GM19240 (cell line): ENCODE data around the gene TAF11L2.
"Not testable (repeated sequence)": the region's sequence is repeated elsewhere in the genome, so short reads cannot be mapped to it uniquely, and the experiment has no call there.

Experiments
- DNase-seq: peaks from one replicate; pipeline ENCODE4 v3.0.0; 2011; ENCODE audit warnings: low spot score; ENCODE audit not compliant: insufficient read length

TAF11L2 gene

DNA sequence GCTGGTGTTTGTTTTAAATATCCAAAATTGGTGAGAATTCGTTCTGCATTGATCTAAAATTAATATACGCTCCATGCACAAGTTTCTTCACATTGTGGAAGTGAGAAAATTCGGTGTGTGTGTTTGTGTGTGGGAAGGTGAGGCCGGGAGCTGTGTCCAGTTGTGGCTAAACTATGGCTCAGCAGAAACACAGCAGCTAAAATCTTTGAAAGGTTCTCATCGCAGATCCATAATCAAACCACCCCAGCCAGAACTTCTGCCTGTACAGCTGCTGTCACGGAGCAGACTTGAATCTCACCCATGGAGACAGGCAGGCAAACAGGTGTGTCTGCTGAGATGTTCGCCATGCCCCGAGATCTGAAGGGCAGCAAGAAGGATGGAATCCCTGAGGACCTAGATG lies at the start of gene TAF11L2:
Gene TAF11L2 (plus strand): TSS at position 301 of the 400 bp plus-strand sequence.
- not testable (repeated sequence) for DNase-seq

DNA sequence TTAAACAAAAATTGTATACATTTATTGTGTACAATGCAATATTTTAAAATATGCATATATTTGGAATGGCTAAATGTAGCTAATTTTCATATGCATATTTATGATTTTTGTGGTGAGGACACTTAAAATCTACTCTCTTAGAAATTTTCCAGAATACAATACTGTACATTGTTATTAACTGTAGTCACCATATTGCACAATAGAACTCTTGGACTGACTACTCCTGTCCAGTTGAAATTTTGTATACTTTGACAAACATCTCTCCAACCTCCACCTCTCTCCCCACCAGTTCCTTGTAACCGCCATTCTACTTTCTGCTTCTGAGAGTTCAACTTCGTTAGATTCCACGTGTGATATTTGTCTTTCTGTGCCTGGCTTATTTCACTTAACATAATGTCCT lies 49.2 kb upstream of the TAF11L2 start:
- DNase-seq = no peak

DNA sequence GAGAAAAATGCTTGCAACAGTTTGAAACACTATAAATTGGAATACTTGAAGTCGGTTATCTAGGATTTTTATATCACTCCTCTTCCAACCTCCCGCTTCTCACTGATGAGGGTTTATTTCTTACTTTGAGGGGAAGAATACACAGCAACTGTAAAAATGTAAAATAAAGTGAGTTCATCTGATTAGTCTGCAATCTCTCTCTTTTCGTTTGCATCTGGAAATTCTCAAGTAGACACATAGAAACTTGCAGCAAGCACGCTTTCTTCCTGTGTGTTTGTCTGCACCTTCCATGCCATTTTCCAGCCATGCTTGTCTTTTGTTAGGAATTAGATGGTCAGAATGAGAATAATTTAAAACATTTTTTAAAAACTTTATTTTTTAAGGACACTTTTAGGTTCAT lies 45.1 kb upstream of the TAF11L2 start:
- DNase-seq = no peak

DNA sequence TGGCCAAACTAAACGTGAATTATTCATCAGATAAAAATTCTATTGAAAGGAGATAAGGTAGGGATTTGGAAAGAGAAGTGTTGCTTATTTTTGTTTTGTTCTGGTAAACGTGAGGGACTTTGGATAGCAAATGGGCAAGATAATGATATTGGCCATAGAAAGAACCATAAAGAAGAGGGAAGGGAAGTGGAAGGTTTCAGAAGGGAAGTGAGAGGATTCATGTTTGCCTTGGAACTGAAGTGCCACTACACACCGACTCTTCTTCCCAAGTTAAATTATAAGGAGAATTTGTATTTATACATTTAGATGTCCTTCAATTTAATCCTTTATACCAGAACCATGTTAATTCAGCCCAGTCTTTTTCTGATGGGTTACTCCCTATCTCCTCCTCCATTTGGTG lies 42.1 kb upstream of the TAF11L2 start:
- no peak for DNase-seq

DNA sequence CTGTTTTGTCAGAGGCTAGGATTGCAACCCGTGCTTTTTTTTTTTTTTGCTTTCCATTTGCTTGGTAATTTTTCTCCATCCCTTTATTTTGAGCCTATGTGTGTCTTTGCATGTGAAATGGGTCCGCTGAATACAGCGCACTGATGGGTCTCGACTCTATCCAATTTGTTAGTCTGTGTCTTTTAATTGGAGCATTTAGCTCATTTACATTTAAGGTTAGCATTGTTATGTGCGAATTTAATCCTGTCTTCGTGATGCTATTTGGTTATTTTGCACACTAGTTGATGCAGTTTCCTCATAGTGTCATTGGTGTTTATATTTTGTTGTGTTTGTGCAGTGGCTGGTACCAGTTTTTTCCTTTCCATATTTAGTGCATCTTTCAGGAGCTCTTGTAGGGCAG lies 36.2 kb upstream of the TAF11L2 start:
- no peak for DNase-seq

DNA sequence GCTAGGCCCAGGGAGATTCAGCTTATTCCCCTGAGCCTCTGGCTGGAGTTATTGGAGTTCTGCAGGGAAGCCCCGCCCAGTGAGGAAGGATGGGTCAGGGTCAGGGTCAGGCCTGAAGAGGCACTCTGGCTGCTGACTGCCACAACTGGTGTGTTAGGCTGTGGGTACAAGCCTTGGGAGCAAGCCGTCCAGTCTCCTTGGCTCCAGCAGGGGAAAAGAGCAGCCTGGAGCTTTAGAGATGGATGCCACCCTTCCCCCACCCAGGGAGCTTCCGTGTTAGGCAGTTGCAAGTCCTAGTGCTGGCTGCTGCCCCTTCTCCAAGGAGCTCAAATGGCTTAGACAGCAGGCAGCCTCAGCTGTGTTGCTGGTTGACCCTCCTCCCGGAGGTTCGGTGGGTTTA lies 34.4 kb upstream of the TAF11L2 start:
- no peak for DNase-seq

DNA sequence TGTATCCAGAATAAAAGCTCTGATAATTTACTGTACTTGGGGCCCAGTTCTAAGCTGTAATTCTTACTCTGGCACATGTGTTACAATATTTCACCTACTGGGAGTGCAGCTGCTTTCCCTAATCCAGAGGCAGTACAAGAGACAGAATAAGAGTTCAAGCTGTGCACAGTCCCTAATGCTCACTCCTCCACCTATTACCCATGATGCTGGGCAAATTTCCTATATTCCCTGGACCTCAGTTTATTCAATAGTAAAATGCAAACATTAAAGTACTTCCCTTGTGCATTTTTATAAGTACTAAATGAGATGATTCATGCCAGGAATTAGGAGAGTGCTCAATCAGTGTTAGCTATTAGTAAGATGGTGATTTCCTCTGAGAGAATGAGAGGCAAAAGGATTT lies 28.0 kb upstream of the TAF11L2 start:
- no peak for DNase-seq

DNA sequence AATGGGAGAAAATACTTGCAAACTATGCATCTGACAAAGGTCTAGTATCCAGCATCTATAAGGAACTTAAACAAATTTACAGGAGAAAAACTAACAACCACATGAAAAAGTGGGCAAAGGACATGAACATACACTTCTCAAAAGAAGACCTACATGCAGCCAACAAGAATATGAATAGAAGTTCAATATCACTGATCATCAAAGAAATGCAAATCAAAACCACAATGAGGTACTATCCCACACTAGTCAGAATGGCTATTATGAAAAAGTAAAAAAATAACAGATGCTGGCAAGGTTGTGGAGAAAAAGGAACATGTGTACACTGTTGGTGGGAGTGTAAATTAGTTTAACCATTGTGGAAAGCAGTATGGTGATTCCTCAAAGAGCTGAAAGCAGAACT lies 23.0 kb upstream of the TAF11L2 start:
- not testable (repeated sequence) for DNase-seq

DNA sequence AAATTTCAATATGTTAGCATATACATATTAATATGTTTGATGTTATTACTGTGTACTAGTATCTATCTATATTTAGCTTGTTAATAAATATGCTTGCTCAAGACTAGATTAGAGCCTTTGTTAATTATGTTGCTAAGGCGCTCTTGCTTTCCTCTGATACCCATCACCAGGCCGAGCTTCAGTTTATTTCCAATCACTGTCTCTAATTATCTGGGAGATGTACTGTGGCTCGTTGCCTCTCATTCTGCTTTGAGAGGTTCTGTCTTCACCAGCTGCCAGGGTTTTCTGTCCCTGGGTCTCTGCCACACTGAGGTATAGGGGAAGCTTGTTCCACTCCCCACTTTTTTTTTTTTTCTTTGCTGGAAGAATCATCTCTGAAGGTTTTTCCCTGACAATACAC lies 21.0 kb upstream of the TAF11L2 start:
- no peak for DNase-seq

DNA sequence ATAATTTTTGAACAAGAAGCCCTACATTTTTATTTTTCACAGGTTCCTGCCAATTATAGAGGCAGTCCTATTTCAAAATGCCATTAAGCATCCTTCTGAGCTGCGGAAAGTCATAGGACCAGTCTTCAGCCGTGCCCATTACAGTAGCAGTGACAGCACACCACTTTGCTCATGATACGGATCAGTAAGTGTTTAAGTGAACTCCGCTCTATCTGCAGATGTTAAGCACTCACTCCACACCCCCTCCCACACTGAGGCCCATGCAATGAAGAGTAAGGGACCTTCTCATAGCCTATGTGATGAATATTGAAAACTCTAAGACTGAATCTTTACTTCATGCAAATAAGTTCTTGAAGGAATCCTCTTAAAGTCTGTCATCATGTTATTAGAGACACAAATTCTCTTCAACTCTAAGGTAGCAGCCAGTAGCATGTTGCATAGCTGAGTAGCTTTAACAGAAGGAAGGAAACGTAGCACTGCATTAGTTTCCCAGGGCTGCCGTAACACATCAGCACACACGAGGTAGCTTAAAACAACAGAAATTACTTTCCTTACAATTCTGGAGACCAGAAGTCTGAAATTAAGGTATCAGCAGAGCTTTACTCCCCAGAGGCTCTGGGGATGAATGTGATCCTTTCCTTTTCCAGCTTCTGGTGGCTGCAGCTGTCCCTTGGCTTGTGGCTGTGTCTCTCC lies 20.3 kb upstream of the TAF11L2 start:
- no peak for DNase-seq

DNA sequence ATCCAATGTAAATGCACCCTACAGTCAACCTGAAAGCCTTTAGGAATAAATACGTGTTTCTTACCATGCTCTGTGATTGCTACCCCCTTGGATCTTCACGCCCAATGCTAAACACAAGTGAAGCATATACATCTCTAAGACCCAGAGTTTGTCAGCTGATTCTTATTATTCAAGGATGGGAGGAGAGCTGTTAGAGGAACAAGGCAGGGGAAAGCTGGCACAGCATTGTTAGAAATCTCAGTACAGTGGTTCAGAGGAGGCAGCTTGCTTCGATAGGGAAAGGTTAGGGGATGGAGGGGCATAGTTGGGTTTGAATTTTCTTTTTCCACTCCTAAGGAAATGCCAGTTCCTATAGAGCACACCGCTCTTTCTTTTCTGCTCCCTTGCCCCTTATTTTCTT lies 16.7 kb upstream of the TAF11L2 start:
- DNase-seq = no peak

DNA sequence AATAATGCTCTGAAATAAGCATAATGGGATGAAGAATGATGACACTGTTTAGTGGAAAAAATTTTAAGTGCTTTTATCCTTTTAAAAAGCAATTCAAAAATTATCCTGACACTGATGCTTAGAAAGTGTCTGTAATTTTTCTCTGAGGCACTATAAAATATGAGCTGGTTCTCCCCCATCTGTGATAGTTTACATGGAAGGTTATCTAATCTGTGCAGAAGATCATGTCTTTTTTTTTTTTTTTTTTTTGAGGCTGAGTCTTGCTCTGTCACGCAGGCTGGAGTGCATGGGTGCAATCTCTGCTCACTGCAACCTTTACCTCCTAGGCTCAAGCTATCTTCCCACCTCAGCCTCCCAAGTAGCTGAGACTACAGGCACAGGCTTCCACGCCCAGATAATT lies 15.2 kb upstream of the TAF11L2 start:
- DNase-seq = no peak

DNA sequence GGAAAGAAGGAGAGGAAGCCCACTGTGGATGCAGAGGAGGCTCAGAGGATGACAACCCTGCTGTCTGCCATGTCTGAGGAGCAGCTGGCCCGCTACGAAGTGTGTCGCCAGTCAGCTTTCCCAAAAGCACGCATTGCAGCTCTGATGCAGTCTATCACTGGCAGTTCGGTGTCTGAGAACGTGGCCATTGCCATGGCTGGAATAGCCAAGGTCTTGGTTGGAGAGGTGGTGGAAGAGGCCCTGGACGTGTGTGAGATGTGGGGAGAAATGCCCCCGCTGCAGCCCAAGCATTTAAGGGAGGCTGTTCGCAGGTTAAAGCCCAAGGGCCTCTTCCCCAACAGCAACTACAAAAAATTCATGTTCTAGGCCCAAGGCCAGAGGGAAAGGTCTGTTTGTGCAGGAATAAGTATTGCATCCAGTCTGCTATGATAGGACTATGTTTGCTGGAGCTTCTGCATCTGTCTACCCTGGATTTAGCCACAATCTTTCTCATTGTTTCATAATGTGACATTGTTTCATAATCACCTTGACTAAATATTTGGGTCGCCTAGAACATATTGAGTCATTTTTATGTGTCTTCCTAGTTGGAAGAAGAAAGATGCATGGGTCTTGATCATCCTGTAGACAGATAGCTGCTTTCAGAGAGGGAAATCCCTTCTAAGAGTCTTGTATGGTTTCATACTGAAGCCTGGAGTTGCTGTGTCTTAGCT lies 11.4 kb upstream of the TAF11L2 start:
- DNase-seq = not testable (repeated sequence)

DNA sequence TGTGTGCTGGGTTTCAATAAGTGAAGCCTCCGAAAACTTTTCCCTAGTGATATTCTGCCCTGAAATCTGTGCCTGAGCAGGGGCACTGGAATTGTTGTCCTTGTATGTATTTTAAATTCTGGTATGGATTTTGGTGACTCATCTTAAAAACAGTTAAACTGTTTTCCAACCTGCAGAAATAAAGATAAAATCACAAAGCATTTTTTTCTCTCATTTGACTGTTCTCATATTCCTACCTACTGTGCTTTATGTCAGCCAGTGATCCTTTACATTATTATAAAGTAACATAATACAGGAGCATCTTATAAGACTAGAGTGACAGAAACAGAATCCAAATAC lies 10.9 kb upstream of the TAF11L2 start:
- DNase-seq = no peak

DNA sequence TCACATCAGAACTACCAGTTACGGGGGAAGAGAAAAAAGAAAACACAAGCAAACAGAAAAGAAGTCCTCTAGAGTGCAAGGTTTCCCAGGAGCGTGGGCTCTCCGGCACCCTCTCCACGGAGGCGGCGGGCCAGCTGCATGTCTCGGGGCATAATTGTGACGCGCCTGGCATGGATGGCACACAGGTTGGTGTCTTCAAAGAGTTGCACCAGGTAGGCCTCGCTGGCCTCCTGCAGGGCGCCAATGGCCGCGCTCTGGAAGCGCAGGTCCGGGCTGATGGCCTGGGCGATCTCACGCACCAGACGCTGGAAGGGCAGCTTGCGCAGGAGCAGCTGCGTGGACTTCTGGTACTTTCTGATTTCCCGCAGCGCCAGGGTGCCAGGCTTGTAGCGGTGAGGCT lies 6.8 kb upstream of the TAF11L2 start:
- DNase-seq = not testable (repeated sequence)

DNA sequence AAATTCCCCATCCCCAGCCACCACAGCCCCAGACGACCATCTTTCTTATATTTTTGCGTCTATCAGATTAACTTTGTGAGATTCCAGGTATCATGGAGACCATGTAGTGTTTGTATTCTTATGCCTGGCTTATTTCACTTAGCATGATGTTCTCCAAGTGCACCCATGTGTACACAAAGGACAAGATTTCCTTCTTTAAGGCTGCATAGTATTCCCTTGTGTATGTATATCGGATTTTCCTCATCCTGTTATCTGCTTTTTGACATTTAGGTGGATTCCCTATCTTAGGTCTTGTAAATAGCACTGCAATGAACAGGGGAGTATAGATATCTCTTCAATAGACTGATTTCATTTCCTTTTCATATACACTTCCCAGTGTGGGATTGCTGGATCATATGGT lies 5.3 kb upstream of the TAF11L2 start:
- no peak for DNase-seq

DNA sequence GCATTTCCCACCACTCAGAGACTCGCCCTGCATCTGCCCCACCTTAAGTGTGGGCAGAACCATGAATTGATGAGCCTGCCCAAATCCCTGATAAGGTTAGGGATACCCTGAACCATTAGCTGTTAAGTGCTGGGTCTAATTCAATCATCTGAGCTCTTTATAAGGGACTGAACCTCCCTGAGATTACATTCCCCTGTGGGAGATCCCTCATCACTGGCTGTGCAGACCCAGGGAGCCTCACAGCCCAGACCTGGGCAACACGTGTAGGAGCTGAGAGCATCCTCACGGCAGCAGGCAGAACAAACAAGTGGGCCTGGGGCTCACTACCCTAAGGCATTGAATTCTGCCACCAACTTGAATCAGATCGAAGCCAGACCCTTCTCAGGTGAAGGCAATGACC lies 585 bp upstream of the TAF11L2 start:
- DNase-seq = no peak

DNA sequence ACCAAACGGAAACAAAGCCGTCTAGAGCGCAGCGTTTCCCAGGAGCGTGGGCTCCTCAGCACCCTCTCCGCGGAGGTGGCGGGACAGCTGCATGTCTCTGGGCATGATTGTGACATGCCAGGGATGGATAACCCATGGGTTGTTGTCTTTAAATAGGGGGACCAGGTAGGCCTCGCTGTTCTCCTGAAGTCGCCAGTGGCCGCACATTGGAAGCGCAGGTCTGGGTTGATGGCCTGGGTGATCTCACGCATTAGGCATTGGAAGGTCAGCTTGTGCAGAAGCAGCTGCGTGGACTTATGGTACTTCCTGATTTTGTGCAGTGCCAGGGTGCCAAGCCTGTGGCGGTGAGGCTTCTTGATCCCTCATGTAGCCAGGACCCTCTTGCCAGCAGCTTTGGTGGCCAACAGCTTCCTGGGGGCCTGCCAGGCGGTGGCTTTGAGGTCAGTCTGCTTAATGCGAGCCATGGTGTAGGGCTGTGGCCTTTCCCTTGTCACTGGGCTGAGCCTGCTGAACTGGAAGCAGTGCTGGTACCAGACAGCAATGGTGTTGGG lies 13.8 kb downstream of the TAF11L2 start:
- DNase-seq = no peak

DNA sequence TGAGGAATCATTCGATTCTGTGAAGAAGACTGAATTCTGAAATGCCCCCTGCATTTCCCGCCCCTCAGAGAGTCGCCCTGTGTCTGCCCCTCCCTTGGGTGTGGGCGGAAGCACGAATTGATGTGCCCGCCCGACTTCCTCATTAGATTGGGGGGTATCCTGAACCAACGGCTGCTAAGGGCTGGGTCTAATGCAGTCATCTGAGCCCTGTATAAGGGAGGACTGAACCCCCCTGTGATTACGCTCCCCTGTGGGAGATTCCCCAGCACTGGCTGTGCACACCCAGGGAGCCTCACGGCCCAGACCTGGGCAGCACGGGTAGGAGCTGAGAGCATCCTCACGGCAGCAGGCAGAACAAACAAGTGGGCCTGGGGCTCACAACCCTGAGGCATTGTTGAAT lies 19.5 kb downstream of the TAF11L2 start:
- DNase-seq = not testable (repeated sequence)

DNA sequence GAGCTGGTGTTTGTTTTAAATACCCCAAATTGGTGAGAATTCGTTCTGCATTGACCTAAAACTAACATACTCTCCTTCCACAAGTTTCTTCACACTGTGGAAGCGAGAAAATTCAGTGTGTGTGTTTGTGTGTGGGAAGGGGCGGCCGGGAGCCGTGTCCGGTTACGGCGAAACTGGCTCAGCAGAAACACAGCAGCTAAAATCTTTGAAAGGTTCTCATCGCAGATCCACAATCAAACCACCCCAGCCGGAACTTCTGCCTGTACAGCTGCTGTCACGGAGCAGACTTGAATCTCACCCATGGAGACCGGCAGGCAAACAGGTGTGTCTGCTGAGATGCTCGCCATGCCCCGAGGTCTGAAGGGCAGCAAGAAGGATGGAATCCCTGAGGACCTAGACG lies 20.0 kb downstream of the TAF11L2 start, which contains the start of gene TAF11L3:
Gene TAF11L3 (plus strand): TSS at position 301 of the 400 bp plus-strand sequence.
- DNase-seq = not testable (repeated sequence)

DNA sequence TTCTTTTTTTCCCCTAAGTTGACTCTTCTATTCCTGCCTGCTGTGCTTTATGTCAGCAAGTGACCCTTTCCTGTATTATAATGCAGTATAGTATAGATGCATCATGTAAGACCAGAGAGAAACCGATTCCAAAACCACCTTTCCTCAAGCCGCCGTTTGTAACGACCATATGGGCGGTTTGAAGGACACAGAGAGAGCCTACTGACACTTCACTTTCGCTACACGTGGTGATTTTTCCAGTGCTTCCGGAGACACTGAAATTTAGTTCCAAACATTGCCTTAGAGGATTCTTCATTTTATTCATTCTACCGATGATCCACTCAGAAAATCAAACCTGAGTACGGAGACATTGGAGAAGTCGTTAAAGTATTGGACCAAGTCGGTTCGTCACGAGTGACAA lies 21.5 kb downstream of the TAF11L2 start:
- DNase-seq = not testable (repeated sequence)

DNA sequence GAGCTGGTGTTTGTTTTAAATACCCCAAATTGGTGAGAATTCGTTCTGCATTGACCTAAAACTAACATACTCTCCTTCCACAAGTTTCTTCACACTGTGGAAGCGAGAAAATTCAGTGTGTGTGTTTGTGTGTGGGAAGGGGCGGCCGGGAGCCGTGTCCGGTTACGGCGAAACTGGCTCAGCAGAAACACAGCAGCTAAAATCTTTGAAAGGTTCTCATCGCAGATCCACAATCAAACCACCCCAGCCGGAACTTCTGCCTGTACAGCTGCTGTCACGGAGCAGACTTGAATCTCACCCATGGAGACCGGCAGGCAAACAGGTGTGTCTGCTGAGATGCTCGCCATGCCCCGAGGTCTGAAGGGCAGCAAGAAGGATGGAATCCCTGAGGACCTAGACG lies 23.5 kb downstream of the TAF11L2 start, which contains the start of gene TAF11L4:
Gene TAF11L4 (plus strand): TSS at position 301 of the 400 bp plus-strand sequence.
- DNase-seq = not testable (repeated sequence)

DNA sequence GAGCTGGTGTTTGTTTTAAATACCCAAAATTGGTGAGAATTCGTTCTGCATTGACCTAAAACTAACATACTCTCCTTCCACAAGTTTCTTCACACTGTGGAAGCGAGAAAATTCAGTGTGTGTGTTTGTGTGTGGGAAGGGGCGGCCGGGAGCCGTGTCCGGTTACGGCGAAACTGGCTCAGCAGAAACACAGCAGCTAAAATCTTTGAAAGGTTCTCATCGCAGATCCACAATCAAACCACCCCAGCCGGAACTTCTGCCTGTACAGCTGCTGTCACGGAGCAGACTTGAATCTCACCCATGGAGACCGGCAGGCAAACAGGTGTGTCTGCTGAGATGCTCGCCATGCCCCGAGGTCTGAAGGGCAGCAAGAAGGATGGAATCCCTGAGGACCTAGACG lies 26.9 kb downstream of the TAF11L2 start, which contains the start of gene TAF11L5:
Gene TAF11L5 (plus strand): TSS at position 301 of the 400 bp plus-strand sequence.
- DNase-seq = not testable (repeated sequence)
